Measurements from ENCODE around the gene MR1. TPM values are rescaled to one million over a fixed set of nuclear protein-coding genes. Genes with fewer than 3 reads are reported as not detected.
"Not testable (repeated sequence)": the region's sequence is repeated elsewhere in the genome, so short reads cannot be mapped to it uniquely, and the experiment has no call there.

The MR1 gene
- total RNA-seq, 1 donor from 2014 or later: 1.2 TPM

- DNase-seq (ENCODE audit: low read depth) (no peak), FAIRE-seq (no peak)
- H2AFZ ChIP-seq (ENCODE audit: low read depth, low read length): no peak overlapping the region
- no peak for TF ChIP-seq EZH2 (IDR thresholded peaks at IDR 0.05; ENCODE audit: insufficient read depth, low read length)
- TF ChIP-seq CTCF (IDR thresholded peaks at IDR 0.05; ENCODE audit: insufficient read depth, low read depth, low read length): no peak
- Mint-ChIP-seq H3K9me3 (ENCODE audit: unreplicated experiment) (no peaks in the 10 kb centered on the region), H3K27ac (ENCODE audit: unreplicated experiment) (no peak overlapping the region), H3K36me3 (ENCODE audit: low read depth, unreplicated experiment) (no peaks in the 10 kb centered on the region), H3K4me3 (ENCODE audit: unreplicated experiment) (no peak overlapping the region), H3K4me1 (ENCODE audit: low read depth, unreplicated experiment) (peaks cover 16% of the 10 kb centered on the region), H3K27me3 (ENCODE audit: low read depth, unreplicated experiment) (no peaks in the 10 kb centered on the region)
- H3K27me3 ChIP-seq (ENCODE audit: insufficient read depth, low read length): no peaks in the 10 kb centered on the region
- H4K20me1 ChIP-seq (ENCODE audit: insufficient read depth, low read length): no peaks in the 10 kb centered on the region
- H3K4me1 ChIP-seq (ENCODE audit: insufficient read depth, low read length): no peaks in the 10 kb centered on the region
- no peak overlapping the region for H3K4me2 ChIP-seq (ENCODE audit: low read length)
- no peaks in the 10 kb centered on the region for H3K79me2 ChIP-seq (ENCODE audit: insufficient read depth, low read length)
- H3K4me3 ChIP-seq (ENCODE audit: insufficient read depth, low read depth, low read length): no peak overlapping the region
- no peaks in the 10 kb centered on the region for H3K9me3 ChIP-seq (ENCODE audit: insufficient read depth, low read depth, low read length)
- H3K27ac ChIP-seq (ENCODE audit: low read depth, low read length): no peak overlapping the region
- H3K9ac ChIP-seq (ENCODE audit: low read length): no peak overlapping the region
- H3K36me3 ChIP-seq (ENCODE audit: insufficient read depth, low read length): no peaks in the 10 kb centered on the region
Observed at GRCh38 chr1:181043025-181043888, 9.5 kb downstream of the MR1 start.

- H3K4me1 Mint-ChIP-seq (ENCODE audit: low read depth, unreplicated experiment): peaks cover 16% of the 10 kb centered on the region
- Histone ChIP-seq H2AFZ (ENCODE audit: low read depth, low read length) (no peak overlapping the region), H3K9ac (ENCODE audit: low read length) (no peak overlapping the region), H3K79me2 (ENCODE audit: insufficient read depth, low read length) (no peaks in the 10 kb centered on the region), H3K4me3 (ENCODE audit: insufficient read depth, low read depth, low read length) (no peak overlapping the region), H3K9me3 (ENCODE audit: insufficient read depth, low read depth, low read length) (no peaks in the 10 kb centered on the region), H3K36me3 (ENCODE audit: insufficient read depth, low read length) (no peaks in the 10 kb centered on the region), H3K4me1 (ENCODE audit: insufficient read depth, low read length) (no peaks in the 10 kb centered on the region), H3K27me3 (ENCODE audit: insufficient read depth, low read length) (no peaks in the 10 kb centered on the region), H3K27ac (ENCODE audit: low read depth, low read length) (no peak overlapping the region), H3K4me2 (ENCODE audit: low read length) (no peak overlapping the region), H4K20me1 (ENCODE audit: insufficient read depth, low read length) (no peaks in the 10 kb centered on the region)
- H3K4me3 Mint-ChIP-seq (ENCODE audit: unreplicated experiment): peak overlapping the region; percentile 1
- peak overlapping the region; percentile 68 for H3K27ac Mint-ChIP-seq (ENCODE audit: unreplicated experiment)
- TF ChIP-seq EZH2 (IDR thresholded peaks at IDR 0.05; ENCODE audit: insufficient read depth, low read length) (no peak), CTCF (IDR thresholded peaks at IDR 0.05; ENCODE audit: insufficient read depth, low read depth, low read length) (no peak)
- no peaks in the 10 kb centered on the region for H3K9me3 Mint-ChIP-seq (ENCODE audit: unreplicated experiment)
- H3K27me3 Mint-ChIP-seq (ENCODE audit: low read depth, unreplicated experiment): peaks cover 2% of the 10 kb centered on the region
- DNase-seq (ENCODE audit: low read depth) (no peak), FAIRE-seq (no peak)
- H3K36me3 Mint-ChIP-seq (ENCODE audit: low read depth, unreplicated experiment): no peaks in the 10 kb centered on the region
Observed at GRCh38 chr1:181044449-181044966, 10.7 kb downstream of the MR1 start.

- H3K36me3 ChIP-seq (ENCODE audit: insufficient read depth, low read length); H2AFZ ChIP-seq (ENCODE audit: low read depth, low read length); H3K27me3 ChIP-seq (ENCODE audit: insufficient read depth, low read length); H3K36me3 Mint-ChIP-seq (ENCODE audit: low read depth, unreplicated experiment); H3K4me1 ChIP-seq (ENCODE audit: insufficient read depth, low read length); H3K9me3 Mint-ChIP-seq (ENCODE audit: unreplicated experiment); H3K79me2 ChIP-seq (ENCODE audit: insufficient read depth, low read length); H3K27me3 Mint-ChIP-seq (ENCODE audit: low read depth, unreplicated experiment); H3K9me3 ChIP-seq (ENCODE audit: insufficient read depth, low read depth, low read length); H3K4me3 Mint-ChIP-seq (ENCODE audit: unreplicated experiment); H3K27ac ChIP-seq (ENCODE audit: low read depth, low read length); H4K20me1 ChIP-seq (ENCODE audit: insufficient read depth, low read length); H3K4me2 ChIP-seq (ENCODE audit: low read length); H3K4me3 ChIP-seq (ENCODE audit: insufficient read depth, low read depth, low read length); H3K27ac Mint-ChIP-seq (ENCODE audit: unreplicated experiment); H3K9ac ChIP-seq (ENCODE audit: low read length); DNase-seq (ENCODE audit: low read depth); FAIRE-seq: not testable (repeated sequence)
- H3K4me1 Mint-ChIP-seq (ENCODE audit: low read depth, unreplicated experiment): peaks cover 15% of the 10 kb centered on the region
Observed at GRCh38 chr1:181045946-181046345, 12.2 kb downstream of the MR1 start.
